Prostate gland (tissue), 2 donors: ENCODE data around the gene ICA1. TPM values are rescaled to one million over a fixed set of nuclear protein-coding genes. Genes with fewer than 3 reads are reported as not detected.
"Not testable (repeated sequence)": the region's sequence is repeated elsewhere in the genome, so short reads cannot be mapped to it uniquely, and the experiment has no call there.

ENCODE experiments used
- DNase-seq: peaks from one replicate; pipeline ENCODE4 v3.0.0-alpha.2; 2019; ENCODE audit warnings: low spot score
- H3K27ac ChIP-seq, 2 donors: fragments of 200-600 bp; sonication (generic); 2 replicates each; pipeline ENCODE4 v1.5.1; 2017 to 2019
- H3K27me3 ChIP-seq: fragments of 200-600 bp; sonication (generic); replicated peaks from 2 replicates; pipeline ENCODE4 v1.5.1; 2019; ENCODE audit not compliant: insufficient read depth
- H3K36me3 ChIP-seq, 2 donors: fragments of 200-600 bp; sonication (generic); 1 replicate in 1 of 2; 2 replicates in 1 of 2; pipeline versions ENCODE4 v1.5.1 to v1.8.1; 2017 to 2019
- H3K4me1 ChIP-seq: fragments of 200-600 bp; sonication (generic); replicated peaks from 2 replicates; pipeline ENCODE4 v1.5.1; 2019
- H3K4me3 ChIP-seq, 2 donors: fragments of 200-600 bp; sonication (generic); 2 replicates each; pipeline ENCODE4 v1.5.1; 2017 to 2019
- H3K9me3 ChIP-seq: fragments of 200-600 bp; sonication (generic); 2 replicates; pipeline ENCODE4 v1.5.1; 2017
- POLR2A ChIP-seq: fragments of 450-650 bp; IDR thresholded peaks from one replicate; pipeline ENCODE4 v1.6.1; 2016; ENCODE audit warnings: antibody characterized with exemption, mild to moderate bottlenecking
- POLR2AphosphoS5 ChIP-seq: sonication (generic); formaldehyde crosslinking; IDR thresholded peaks from one replicate; pipeline ENCODE4 v1.6.1; 2017; ENCODE audit warnings: antibody characterized with exemption
- WGBS: methylation state at CpG from one replicate; pipeline ENCODE4 v1.1.5; 2018; 5-methylcytosine and 5-hydroxymethylcytosine counted together
- intact Hi-C: fragments of 100-400 bp; cut with DNase I; formaldehyde crosslinking; loops from one replicate; pipeline ENCODE4 v1.14.2; 2022
- total RNA-seq, 2 donors: library from RNA; depleted of rRNA; stranded (reverse); fragments of >200 nt; gene quantifications; one replicate each; pipeline ENCODE4 v1.1.0, GENCODE V29; 2016
- TF ChIP-seq, protein P1 (sequence below), 4 experiments: fragments of 200-600 bp in 2 of 4; fragments of 450-650 bp in 2 of 4; sonication (generic) in 2 of 4; IDR thresholded peaks; 1 replicate in 3 of 4; 2 replicates in 1 of 4; pipeline ENCODE4 v1.5.1; 2016 to 2019; ENCODE audit warnings: antibody characterized with exemption in 4 of 4, mild to moderate bottlenecking in 2 of 4, moderate library complexity in 2 of 4

The ICA1 gene
- total RNA-seq, 2 donors from 2014 or later: 49.1 to 51.0 TPM

DNA sequence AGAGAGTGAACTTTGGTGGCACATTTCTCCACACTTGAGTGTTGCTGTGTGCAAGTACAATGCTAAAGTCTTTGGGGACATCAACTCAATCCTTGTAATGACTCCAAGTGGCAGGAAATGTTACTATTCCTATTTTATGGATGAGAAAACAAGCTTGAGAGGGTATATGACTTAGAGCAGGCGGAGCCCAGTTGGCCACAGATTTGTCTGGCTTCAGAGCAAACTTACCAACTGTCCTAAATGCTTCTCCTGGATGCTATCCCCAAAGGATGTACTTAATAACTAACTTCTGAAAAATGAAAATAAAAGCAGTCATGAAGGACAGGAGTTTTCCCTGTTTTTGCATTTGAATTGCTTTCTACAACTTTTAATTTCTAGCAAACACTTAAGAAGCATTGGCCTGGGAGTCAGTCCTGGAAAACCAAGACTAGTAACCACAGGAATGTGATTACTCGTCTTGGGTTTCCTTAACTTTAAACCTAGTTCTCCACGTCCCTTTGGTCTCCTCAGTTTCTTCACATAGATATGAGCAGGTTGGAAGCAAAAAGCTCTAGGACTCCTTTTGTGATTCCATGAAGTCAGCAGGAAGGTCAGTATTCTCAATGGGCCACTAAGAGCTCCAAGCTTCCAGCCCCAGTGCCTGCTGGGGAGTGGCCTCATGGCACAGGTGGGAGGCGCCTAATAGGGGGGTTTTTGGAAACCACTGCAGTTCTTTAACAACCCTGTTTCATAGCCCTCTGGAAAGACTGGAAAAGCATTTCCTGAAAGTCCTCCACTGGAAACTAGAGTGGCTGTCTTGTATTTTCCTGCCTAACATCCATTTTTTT lies 152.6 kb downstream of the ICA1 start:
- no peaks in the 10 kb centered on the region for H3K9me3 ChIP-seq
- WGBS: 63% methylated on average over 4 of the region's 4 CpGs
- H3K4me1 ChIP-seq: no peaks in the 10 kb centered on the region
- no peaks in the 10 kb centered on the region for H3K27me3 ChIP-seq
- H3K36me3 ChIP-seq: no peaks in the 10 kb centered on the region
- no peak overlapping the region for H3K27ac ChIP-seq
- intact Hi-C loops: no loop called here
- no peak overlapping the region for H3K4me3 ChIP-seq
- no peak for DNase-seq
- TF ChIP-seq POLR2A (no peak), POLR2AphosphoS5 (no peak)
- TF ChIP-seq, protein P1, sequence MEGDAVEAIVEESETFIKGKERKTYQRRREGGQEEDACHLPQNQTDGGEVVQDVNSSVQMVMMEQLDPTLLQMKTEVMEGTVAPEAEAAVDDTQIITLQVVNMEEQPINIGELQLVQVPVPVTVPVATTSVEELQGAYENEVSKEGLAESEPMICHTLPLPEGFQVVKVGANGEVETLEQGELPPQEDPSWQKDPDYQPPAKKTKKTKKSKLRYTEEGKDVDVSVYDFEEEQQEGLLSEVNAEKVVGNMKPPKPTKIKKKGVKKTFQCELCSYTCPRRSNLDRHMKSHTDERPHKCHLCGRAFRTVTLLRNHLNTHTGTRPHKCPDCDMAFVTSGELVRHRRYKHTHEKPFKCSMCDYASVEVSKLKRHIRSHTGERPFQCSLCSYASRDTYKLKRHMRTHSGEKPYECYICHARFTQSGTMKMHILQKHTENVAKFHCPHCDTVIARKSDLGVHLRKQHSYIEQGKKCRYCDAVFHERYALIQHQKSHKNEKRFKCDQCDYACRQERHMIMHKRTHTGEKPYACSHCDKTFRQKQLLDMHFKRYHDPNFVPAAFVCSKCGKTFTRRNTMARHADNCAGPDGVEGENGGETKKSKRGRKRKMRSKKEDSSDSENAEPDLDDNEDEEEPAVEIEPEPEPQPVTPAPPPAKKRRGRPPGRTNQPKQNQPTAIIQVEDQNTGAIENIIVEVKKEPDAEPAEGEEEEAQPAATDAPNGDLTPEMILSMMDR (IDR thresholded peaks at IDR 0.05): no peak

DNA sequence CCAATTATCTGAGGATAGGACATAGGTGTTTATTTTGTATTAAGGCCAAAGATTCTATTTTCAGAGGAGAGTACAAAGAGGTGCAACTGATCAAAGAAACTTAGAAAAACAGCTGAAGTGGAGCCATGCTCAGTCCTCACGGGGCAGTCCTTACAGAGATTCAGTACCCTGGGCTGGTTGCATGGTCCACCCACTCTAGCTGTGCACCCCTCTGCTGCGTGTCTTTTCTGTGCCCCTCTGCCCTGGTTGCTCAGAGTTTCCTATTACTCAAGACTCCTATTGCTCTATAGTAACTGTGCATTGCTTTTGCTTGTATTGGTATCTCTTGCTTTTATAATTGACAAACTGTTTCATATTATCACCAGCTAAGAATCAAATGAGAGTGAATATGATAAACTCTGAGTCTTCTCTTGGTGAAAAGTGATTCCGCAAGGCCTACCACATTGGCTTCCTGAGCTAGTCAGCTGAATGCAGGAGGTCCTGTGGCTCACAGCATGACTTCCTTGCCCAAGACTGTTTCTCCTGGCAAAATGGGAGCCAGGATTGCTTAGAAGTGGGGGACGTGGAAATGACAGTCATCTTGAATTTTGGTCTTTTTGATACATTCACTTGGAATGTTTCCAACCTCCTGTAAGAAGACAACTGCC lies 156.4 kb downstream of the ICA1 start:
- Histone ChIP-seq H3K27me3 (no peaks in the 10 kb centered on the region), H3K27ac (no peak overlapping the region), H3K4me1 (no peaks in the 10 kb centered on the region), H3K36me3 (no peaks in the 10 kb centered on the region), H3K9me3 (no peaks in the 10 kb centered on the region), H3K4me3 (no peak overlapping the region)
- 62% methylated on average over 4 of the region's 4 CpGs for WGBS
- intact Hi-C loops: no loop called here
- DNase-seq: no peak
- TF ChIP-seq, protein P1 (IDR thresholded peaks at IDR 0.05): no peak
- TF ChIP-seq POLR2AphosphoS5 (no peak), POLR2A (no peak)

DNA sequence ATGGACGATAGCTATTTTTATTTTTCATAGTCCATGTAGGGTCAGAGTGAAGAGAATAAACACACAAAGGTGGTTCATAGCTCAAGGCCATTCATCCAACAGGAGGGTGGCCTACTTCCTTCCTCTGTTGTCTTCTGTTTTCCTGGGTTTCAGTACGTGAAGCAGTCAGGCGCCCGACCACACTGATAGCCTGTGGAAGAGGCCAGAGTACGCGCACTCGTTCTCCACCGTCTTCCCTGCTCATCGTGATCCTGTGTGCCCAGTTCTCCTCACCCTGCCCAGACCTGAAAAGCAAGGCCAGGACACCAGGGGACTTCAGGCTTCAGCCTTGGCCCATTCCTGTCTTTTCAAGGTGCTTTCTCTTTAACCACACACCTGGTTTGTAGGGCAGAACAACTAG lies 158.7 kb downstream of the ICA1 start:
- Histone ChIP-seq H3K27ac (no peak overlapping the region), H3K4me3 (no peak overlapping the region), H3K36me3 (no peaks in the 10 kb centered on the region), H3K4me1 (no peaks in the 10 kb centered on the region), H3K9me3 (no peaks in the 10 kb centered on the region), H3K27me3 (no peaks in the 10 kb centered on the region)
- intact Hi-C loops: no loop called here
- DNase-seq: no peak
- TF ChIP-seq POLR2AphosphoS5 (no peak), POLR2A (no peak)
- TF ChIP-seq, protein P1 (IDR thresholded peaks at IDR 0.05): no peak
- 88% methylated on average over 9 of the region's 9 CpGs for WGBS

DNA sequence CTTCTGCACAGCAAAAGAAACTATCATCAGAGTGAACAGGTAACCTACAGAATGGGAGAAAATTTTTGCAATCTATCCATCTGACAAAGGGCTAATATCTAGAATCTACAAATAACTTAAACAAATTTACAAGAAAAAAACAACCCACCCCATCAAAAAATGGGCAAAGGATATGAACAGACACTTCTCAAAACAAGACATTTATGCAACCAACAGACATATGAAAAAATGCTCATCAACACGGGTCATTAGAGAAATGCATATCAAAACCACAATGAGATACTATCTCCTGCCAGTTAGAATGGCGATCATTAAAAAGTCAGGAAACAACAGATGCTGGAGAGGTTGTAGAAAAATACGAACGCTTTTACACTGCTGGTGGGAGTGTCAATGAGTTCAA lies 160.7 kb downstream of the ICA1 start:
- DNase-seq, H3K4me3 ChIP-seq, H3K9me3 ChIP-seq, H3K27me3 ChIP-seq, H3K36me3 ChIP-seq, H3K4me1 ChIP-seq, intact Hi-C loops, H3K27ac ChIP-seq: not testable (repeated sequence)
- WGBS: 89% methylated on average over 4 of the region's 4 CpGs

DNA sequence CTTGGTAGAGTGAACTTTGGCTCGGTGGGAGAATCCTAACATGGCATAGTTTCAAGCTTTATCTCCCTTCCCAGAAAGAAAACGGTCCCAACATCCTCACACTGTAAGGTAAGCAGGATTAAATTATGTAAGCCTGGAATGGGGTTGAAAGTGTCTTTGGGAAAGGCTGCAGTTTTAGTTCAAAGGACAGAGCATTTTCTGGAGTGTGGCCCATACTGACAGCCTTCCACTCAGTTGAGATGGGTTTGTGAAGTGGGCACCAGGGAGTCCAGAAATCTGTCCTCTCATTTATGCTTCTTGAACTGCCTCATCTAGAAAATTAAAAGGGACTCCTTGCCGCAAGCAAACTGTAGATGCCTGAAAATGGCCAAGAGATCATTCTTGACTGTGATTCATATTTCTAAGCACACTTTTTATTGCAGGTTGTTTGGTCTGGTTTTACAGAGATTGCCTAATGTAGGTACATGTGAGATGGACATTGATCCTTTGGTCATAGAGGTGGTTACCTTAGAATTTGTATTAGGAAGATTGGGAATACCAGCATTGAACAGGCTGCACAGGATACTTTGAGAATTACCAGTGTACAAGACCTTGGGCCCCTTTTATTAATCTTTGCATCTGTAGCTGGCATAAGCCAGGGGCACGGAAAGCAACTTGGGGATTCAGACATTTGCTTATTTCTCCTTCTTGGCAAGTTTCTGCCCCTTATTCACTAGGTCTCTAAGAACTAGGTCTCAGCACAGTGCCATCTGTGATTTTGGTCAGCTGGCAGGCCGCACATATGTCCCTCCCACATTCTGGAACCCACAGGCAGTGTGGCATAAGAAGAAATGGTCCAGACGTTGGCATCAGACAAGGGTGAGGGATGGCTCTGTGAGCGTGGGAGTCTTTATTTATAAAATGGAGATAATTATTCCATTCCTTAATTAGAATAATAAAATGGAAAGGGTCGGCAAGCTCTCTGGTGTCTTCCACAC lies 167.5 kb downstream of the ICA1 start:
- 80% methylated on average over 8 of the region's 8 CpGs for WGBS
- TF ChIP-seq POLR2AphosphoS5 (no peak), POLR2A (no peak)
- TF ChIP-seq, protein P1 (IDR thresholded peaks at IDR 0.05): no peak
- no peak for DNase-seq
- H3K9me3 ChIP-seq: no peaks in the 10 kb centered on the region
- no peak overlapping the region for H3K27ac ChIP-seq
- H3K4me1 ChIP-seq: no peaks in the 10 kb centered on the region
- no peaks in the 10 kb centered on the region for H3K36me3 ChIP-seq
- H3K27me3 ChIP-seq: no peaks in the 10 kb centered on the region
- intact Hi-C loops: no loop called here
- H3K4me3 ChIP-seq: no peak overlapping the region
